ENCODE results near the gene TAB2.

The TAB2 gene

GRCh38 chr6:149409617-149410016 lies 92.1 kb downstream of the TAB2 start:
- DNase-seq (ENCODE audit: low read depth in 2 of 3, low spot score in 2 of 3), result no peak

- no peak for DNase-seq (ENCODE audit: low read depth in 2 of 3, low spot score in 2 of 3)
Observed at GRCh38 chr6:149410557-149410956, 93.0 kb downstream of the TAB2 start.

DNA sequence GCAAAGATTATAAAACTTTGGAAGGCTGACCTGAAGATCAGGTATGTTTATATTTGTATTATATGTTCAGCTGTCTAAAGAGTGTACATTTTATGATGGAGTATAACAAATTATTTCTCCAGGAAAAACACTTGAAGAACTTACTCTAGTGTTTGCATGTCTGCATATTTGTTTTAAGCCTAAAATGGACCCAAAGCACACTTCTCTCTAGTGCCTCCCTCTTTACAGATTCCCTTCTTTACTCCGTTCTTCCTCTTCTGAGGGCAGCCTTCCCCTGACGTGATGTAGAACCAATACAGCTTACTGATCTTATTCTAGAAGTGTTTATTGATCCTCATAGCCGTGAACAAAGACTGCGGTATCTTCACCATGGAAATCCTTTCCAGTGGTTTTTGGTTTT lies 96.5 kb downstream of the TAB2 start:
- DNase-seq (ENCODE audit: low read depth in 2 of 3, low spot score in 2 of 3), result no peak

DNA sequence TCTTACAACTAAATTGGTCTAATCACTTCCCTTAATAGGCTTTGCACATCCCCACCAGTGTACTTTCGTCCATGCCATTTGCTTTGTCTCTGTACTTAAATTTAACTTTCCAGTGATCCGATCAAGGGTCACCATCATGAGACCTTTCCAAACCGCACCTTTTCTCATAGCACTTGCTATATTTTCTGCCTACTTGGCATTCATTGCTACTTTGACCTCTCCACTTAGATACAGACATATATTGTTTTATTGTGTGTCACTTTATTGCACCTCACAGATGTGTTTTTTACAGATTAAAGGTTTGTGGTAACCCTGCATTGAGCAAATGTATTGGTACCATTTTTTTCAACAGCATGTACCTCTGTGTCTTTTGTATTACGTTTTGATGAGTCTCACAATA lies 97.3 kb downstream of the TAB2 start:
- no peak for DNase-seq (ENCODE audit: low read depth in 2 of 3, low spot score in 2 of 3)

DNA sequence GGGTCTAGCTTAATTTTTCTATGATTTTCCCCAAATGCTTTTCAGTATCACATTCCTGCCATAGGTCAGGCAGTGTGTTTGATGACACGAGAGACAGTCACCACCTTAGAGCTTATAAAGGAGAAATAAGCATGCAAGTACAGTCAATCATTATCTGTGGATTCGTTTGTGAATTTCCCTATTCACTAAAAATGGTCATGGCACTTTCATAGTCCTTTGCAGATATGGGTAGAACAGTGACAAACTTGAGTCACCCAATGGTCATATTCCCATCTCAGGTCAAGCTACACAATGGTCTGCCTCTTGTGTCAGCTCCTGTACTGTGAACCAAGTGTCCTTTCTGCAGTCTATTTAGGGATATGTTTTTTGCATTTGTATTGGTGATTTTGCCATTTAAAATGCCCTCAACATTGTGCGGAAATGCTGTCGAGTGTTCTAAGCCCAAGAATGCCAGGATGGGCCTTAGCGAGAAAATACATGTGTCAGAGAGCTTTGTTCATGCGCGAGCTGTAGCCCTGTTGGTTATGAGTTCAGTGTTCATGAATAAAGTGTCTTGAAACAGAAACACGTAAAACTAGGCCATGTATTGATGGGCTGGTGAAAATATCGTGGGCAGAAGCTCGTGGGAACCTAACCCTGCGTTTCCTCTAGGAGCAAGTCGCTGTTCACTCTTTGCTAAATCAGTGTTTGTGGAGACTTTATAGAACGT lies 102.3 kb downstream of the TAB2 start:
- no peak for DNase-seq (ENCODE audit: low read depth in 2 of 3, low spot score in 2 of 3)

DNA sequence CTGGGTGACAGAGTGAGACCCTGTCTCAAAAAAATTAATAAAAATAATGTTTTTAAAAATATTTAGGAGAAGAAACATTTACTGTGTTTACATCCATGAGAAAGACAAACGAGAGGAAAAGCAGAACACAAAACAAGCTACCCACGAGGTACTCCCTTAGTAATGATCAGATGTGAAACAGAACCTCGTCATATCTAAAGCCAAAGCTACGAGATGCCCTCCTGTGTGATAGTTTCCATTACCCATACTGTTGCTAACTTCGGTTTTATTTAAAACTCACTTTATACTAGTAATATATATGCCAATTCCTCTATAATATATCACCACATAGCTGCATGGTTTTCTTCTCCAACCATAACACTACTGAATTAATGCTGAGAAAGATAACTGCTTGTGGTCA lies 103.6 kb downstream of the TAB2 start:
- no peak for DNase-seq (ENCODE audit: low read depth in 2 of 3, low spot score in 2 of 3)

- no peak for DNase-seq (ENCODE audit: low read depth in 2 of 3, low spot score in 2 of 3)
Observed at GRCh38 chr6:149422581-149422980, 105.1 kb downstream of the TAB2 start.

DNA sequence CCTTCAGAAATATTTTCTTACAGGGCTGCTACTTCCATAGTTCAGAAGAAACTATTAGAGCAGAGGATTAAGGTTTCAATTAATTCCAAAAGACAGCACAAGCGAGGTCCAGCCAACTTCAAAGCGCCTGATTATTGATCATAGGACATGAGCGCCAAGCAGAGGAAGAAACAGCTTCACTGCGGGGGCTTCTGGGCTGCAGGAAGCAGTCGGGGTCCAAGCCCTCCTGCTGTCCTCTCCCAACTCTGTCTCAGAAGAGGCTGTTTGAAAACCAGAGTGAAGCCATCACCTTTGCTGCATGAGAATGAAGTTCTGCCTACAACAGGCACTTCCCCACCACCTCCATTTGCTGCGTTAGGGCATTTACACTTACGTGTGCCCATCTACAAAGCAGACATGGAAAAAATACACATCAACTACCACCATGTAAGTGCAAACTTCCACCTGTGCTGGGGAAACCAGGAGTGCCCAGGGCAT lies 106.5 kb downstream of the TAB2 start:
- DNase-seq (ENCODE audit: low read depth in 2 of 3, low spot score in 2 of 3), result no peak

DNA sequence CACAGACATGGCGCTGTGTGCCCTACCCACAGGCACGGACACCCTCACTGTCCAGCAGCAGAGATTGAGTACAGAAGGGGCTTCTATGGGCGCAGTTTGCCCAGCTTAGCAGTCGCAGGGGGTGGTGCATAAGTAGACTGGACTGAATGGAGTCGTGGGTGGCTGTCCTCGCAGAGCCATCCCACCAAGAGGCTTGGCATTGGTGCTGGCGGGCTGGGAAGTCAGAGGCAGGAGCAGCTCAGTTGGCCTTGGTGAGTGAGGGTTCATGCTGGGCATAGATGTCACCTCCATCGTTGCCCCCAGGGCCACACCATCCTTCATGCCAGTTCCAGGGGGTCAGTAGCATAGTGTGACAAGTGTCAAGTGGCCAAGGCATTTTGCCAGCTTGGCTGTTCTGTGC lies 107.7 kb downstream of the TAB2 start:
- DNase-seq (ENCODE audit: low read depth in 2 of 3, low spot score in 2 of 3), result no peak

- no peak for DNase-seq (ENCODE audit: low read depth in 2 of 3, low spot score in 2 of 3)
Observed at GRCh38 chr6:149425754-149426153, 108.2 kb downstream of the TAB2 start.

GRCh38 chr6:149428606-149429005 lies 111.1 kb downstream of the TAB2 start:
- no peak for DNase-seq (ENCODE audit: low read depth in 2 of 3, low spot score in 2 of 3)

GRCh38 chr6:149429427-149430360 lies 112.2 kb downstream of the TAB2 start:
- no peak for DNase-seq (ENCODE audit: low read depth in 2 of 3, low spot score in 2 of 3)

GRCh38 chr6:149431905-149432775 lies 114.6 kb downstream of the TAB2 start:
- DNase-seq (ENCODE audit: low read depth in 2 of 3, low spot score in 2 of 3), result peak; percentile 77 to 97 (median 96)

DNA sequence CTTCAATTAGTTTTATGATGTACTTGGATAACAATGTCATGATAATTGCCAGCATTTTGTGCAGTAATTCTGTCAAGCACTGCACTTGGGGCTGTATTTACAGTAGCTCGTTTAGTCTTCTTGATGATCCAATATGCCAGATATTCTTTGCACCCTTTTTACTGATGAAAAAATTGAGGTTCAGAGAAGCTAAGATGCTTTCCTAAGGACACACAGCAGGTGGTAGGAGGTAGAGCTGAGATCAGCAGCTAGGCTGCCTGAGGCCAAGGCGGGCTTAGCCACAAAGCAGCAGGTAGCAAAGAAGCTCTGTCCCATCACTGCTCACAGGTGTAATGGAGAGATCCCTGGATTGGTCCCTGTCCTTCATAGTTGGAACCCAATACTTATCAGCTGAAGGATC lies 115.9 kb downstream of the TAB2 start:
- DNase-seq (ENCODE audit: low read depth in 2 of 3, low spot score in 2 of 3), result no peak

- no peak for DNase-seq (ENCODE audit: low read depth in 2 of 3, low spot score in 2 of 3)
Observed at GRCh38 chr6:149433881-149434280, 116.4 kb downstream of the TAB2 start.

- DNase-seq (ENCODE audit: low read depth in 2 of 3, low spot score in 2 of 3), result no peak
Observed at GRCh38 chr6:149435919-149436586, 118.5 kb downstream of the TAB2 start.

DNA sequence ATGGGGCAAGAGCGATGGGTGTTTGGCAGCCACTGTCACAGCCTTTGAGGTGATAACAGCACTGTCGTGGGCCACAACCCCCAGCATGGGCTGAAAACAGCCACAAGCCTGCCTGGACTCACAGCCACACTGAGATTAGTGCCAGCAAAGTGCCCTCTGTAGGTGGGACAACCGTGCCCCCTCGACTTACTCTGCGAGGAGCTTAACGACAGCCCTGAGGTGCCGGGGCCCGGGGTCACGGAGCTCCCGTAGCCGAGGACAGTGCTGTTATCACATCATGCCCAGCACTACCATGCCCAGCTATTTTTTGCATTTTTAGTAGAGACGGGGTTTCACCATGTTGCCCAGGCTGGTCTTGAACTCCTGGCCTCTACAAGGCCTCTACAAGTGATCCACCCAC lies 119.1 kb downstream of the TAB2 start:
- DNase-seq (ENCODE audit: low read depth in 2 of 3, low spot score in 2 of 3), result no peak

- DNase-seq (ENCODE audit: low read depth in 2 of 3, low spot score in 2 of 3), result no peak
Observed at GRCh38 chr6:149437212-149437611, 119.7 kb downstream of the TAB2 start.

- DNase-seq (ENCODE audit: low read depth in 2 of 3, low spot score in 2 of 3), result no peak
Observed at GRCh38 chr6:149438855-149439254, 121.3 kb downstream of the TAB2 start.

GRCh38 chr6:149439626-149440025 lies 122.1 kb downstream of the TAB2 start:
- DNase-seq (ENCODE audit: low read depth in 2 of 3, low spot score in 2 of 3), result no peak
